ENCODE results near the gene DNM1L.

Gene DNM1L

DNA sequence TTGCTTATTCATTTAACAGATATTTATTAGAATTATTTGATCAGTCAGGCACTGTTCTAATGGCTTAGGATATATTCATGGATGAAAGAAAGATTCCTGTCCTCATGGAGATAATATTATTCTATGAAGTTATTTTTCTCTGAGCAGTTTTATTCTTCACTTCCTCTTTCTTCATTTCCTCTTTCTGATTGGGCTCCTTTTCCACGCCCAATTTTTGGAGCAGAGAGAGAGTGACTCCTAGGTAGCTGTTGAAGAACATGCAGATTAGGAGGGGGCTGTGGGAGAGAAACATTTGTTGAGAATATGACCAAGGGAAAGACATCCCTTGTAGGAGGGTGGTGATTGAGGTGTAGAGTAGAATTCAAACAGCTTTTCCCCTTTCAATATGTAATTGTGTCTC, 82.6 kb downstream of the DNM1L start:
- DNase-seq = no peak

DNA sequence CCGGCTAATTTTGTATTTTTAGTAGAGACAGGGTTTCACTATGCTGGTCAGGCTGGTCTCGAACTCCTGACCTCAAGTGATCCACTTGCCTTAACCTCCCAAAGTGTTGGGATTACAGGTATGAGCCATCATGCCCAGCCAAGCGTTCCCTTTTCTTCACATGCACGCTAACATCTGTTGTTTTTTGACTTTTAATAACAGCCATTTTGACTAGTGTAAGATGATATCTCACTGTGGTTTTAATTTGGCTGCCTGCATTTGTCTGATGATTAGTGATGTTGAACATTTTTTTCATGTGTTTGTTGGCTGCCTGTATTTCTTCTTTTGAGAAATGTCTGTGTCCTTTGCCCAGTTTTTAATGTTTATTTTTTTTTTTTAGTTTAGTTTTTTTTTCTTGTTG, 86.8 kb downstream of the DNM1L start:
- DNase-seq = no peak

DNA sequence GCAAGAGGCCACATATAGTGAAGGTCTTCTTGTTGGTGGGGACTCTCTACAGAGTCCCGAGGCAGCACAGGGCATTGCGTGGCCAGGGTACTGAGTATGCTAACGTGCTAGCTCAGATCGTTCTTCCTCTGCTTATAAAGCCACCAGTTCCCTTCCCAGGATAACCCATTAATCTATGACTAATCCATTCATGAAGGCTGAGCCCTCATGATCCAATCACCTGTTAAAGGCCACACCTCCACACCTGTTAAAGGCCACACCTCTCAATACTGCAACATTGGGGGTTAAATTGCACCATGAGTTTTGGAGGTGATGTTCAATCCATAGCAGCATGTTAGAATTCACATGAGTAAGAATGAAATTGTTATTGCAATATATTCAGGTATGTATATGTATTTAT, 89.4 kb downstream of the DNM1L start:
- no peak for DNase-seq

- no peak for DNase-seq
Observed at GRCh38 chr12:32770141-32770540, 91.0 kb downstream of the DNM1L start.

DNA sequence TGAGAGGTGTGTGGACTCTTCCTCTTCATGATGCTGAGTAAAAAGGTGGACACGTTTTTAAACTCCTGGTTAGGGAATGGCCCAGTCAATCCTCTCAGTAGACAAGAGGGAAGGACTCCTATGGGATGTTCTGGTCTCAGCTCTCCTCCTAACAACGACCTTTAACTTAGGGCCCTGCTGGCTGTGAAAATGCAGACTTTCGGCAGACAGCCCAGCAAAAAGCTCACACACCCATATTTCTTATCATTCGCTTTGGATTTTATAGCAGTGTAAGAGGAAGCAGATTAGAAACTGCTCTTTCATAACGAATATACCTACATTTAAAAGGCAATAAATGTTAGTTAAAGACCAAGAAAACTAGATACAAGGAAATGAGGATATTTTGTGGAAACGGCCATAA, 94.6 kb downstream of the DNM1L start:
- no peak for DNase-seq

DNA sequence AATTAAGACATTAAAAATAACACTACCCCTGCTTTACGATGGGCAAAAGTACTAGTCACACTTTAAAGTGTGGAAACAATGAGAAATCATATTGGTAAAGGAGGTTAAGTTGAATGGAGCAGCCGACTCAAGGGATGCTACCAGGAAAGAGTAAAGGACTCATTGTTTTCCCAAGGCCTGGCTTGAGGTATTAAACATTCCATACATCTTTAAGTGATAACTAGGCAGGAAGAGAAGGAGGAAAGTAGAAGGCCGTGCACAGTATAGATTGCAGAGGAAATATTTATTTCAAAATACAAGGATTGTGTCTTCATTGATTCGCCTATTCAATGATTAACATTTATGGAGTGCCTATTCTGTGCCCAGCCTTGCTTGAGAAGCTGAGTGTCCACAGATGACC, 97.2 kb downstream of the DNM1L start:
- no peak for DNase-seq

DNA sequence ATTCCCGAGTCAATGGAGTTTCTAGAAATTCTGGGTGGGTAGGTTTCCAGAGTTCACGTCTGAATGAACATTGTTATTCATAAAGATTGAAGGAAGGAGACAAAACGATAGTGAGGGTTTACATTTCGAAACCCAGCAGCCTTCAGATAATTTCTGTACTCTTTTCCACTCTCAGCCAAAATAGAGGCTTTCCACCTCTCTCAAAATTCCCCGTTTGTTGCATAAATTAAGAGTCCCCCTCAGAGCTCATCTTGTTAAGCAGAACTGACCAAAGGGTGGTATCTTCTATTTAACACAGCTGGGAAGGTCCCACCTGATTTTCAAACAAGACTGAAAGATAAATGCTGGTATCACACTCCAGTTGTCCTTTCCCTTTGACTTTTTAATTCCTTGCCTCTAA, 98.1 kb downstream of the DNM1L start:
- no peak for DNase-seq

DNA sequence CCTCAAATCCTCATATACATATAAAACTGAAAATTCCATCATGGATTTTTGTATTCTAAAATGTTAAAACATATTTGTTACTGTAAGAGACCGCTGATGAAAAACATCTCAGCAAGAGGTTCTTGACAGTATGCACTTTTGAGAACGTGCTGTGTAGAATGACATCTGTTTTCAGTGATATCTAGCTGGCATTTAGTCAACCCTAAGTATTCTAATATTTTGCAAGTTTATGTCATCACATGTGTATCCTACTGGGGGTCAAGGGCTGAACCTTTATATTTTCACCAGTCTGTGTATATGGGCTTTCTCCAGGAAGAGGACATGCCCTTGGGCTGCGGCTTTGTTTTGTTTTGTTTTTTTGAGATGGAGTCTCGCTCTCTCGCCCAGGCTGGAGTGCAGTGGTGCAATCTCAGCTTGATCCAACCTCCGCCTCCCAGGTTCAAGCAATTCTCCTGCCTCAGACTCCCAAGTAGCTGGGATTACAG, 98.6 kb downstream of the DNM1L start:
- DNase-seq = no peak

GRCh38 chr12:32780071-32780470, 101.0 kb downstream of the DNM1L start:
- no peak for DNase-seq

DNA sequence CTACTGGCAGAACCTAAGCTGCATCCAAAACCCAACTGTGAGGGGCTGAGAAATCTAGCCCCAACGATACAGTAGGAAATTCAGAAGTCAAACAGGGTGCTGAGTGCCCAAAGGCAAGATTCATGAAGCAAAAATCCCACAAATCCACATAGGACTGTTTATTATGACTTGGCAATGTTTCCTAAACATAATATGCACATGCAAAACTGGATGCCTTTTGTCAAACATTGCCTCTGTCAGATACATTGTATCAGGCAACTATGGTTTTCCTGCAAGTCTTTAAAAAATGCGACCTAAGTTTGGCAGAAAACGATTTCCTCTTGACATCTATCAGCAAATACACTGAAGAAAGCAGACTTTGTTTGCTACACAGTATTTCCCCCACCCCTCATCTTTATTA, 103.9 kb downstream of the DNM1L start:
- no peak for DNase-seq

- DNase-seq = no peak
Observed at GRCh38 chr12:32785557-32785956, 106.5 kb downstream of the DNM1L start.

DNA sequence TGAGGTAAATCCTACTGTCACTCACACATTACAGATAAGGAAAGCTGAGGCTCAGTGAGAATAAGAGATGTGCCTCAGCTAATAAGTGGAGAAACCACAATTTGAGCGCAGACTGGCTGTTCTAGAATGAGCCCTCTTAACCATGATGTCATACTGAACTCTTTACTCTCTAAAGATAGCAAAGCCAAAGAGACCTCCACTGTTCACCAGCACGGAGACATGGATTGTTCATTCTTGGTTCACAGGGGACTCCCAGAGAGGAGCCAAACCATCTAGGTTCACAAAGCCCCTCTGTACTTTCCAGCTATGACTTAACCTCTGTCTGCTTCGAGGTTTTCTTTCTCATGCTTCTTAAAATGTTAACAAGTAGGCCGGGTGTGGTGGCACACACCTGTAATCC, 109.3 kb downstream of the DNM1L start:
- DNase-seq = no peak

DNA sequence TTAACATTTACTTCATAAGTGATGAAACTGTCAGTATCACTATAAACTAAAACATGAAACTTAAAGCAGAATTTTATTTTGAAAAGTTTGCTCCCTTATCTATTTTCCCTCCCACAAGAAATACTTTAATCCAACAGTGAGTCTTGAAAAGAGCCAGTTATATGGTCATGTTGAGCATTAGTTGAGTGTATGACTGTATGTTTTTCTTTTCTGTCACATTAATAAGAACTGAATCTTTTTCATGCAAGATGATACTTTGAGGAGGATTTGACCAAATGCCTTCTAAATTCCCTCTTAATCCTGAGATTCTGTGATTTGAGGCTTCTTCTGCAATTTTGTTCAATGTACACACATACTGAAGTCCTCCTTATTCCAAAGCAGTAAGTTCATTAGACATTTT, 110.3 kb downstream of the DNM1L start:
- DNase-seq = no peak

- no peak for DNase-seq
Observed at GRCh38 chr12:32789916-32790315, 110.8 kb downstream of the DNM1L start.

GRCh38 chr12:32794281-32794680, 115.2 kb downstream of the DNM1L start:
- no peak for DNase-seq
